ENCODE data around the gene METTL17.

GRCh38 chr14:21023174-21023573 is 33.4 kb downstream of the METTL17 start:
- TF ChIP-seq CTCF (optimal IDR thresholded peaks at IDR 0.05 in 1 of 3, IDR thresholded peaks at IDR 0.05 in 1 of 3, conservative IDR thresholded peaks at IDR 0.05 in 1 of 3; ENCODE audit: extremely low read depth in 1 of 3, insufficient read depth in 2 of 3, low read length in 3 of 3) (no peak), EZH2 (IDR thresholded peaks at IDR 0.05; ENCODE audit: low read length) (no peak)

Data from keratinocyte (primary cell).